HG03378 (cell line): ENCODE data around the gene OPN1SW.

Experiments used
- ATAC-seq: cut with Tn5 transposase; IDR thresholded peaks from one replicate; pipeline ENCODE4 v1.9.1; 2021; ENCODE audit warnings: mild to moderate bottlenecking, moderate library complexity; ENCODE audit not compliant: unreplicated experiment

OPN1SW gene, protein sequence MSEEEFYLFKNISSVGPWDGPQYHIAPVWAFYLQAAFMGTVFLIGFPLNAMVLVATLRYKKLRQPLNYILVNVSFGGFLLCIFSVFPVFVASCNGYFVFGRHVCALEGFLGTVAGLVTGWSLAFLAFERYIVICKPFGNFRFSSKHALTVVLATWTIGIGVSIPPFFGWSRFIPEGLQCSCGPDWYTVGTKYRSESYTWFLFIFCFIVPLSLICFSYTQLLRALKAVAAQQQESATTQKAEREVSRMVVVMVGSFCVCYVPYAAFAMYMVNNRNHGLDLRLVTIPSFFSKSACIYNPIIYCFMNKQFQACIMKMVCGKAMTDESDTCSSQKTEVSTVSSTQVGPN

DNA sequence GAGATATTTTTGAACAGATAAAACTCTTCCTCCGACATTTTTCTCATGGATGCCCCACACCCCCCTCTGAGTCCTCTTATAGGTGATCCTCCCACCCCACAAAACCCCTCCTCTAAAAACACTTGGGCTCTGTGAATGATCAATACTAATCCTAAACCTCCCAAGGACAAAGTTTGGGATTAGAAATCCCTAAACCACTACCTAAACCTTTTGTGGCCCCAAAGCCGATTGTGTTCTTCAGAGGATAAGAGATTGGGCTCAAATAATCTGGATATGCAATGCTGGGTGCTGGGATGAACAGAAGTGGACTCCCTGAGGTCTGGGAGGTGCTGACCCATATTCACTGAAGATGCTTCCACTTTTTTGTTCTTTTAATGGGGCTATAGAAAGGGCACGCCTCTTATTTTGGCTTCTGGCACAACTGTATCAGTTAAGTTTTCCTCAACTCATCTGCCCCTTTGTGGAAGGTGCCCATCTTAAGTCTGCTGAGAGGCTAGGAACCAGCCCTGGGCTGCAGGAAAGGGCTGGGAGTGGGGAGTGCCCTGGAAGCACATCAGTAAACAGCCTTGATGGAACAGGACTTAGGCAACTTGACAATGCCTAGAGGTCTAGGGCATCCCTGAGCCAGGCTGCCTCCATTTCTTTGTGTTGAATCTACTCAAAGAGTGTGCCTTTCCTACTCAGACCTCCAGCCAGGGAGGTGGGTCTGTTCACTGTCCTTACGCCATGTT, at the start of gene OPN1SW:
TSS of gene OPN1SW (minus strand) at position 51 of the 731 bp plus-strand sequence. CDS start at position 38, 13 bp downstream.
- ATAC-seq = no peak

GRCh38 chr7:128821724-128822123, 46.1 kb upstream of the OPN1SW start:
- no peak for ATAC-seq

DNA sequence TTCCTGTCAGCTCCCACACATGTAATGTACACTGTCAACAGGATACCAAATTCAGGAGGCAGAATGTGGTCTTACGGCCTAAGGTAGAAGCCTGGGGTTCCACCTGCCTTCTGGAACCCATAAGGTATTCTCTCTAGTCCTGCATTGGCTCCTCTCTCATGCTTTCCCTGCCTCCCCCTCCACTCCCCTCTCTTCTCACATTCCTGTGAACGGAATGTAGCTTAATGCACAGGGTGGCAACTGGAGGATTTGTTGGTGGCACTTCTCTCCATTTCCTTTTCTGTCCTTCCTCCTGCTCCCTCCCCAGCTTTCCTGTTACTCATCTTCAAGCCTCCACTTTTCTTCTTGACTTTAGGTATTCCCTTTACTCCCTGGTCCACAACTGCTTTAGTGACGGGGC, 43.1 kb upstream of the OPN1SW start:
- ATAC-seq = no peak

GRCh38 chr7:128815289-128815942, 39.8 kb upstream of the OPN1SW start:
- no peak for ATAC-seq

- no peak for ATAC-seq
Measured at GRCh38 chr7:128814499-128814898, 38.9 kb upstream of the OPN1SW start.

DNA sequence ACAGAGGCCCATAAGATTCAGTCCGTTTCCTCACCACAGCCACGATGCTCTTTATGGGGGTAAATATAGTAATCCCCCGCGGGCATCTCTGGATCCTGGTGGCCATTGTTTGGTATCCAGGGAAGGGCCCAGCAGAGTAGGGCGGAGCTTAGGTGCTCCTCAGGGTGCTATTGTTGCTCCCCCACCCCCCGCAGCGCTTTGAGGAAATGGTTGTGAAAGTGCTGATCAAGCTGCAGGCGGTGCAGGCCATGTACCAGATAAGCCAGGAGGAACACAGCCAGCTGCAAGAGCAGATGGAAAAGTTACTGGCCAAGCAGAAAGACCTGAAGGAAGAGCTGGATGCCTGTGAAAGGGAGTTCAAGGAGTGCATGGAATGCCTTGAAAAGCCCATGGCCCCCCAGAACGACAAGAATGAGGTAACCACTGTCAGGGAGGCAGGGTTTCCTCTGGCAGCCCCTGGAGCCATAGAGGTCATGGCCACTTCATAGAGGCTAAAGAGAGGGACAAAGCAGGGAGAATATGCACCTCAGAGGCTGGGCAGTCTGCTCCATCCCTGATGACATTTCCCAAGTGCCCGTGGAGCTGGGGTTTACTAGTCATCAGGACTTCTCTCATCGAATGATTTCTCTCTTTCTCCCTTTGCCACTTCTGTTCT, 37.0 kb upstream of the OPN1SW start:
- ATAC-seq = no peak

DNA sequence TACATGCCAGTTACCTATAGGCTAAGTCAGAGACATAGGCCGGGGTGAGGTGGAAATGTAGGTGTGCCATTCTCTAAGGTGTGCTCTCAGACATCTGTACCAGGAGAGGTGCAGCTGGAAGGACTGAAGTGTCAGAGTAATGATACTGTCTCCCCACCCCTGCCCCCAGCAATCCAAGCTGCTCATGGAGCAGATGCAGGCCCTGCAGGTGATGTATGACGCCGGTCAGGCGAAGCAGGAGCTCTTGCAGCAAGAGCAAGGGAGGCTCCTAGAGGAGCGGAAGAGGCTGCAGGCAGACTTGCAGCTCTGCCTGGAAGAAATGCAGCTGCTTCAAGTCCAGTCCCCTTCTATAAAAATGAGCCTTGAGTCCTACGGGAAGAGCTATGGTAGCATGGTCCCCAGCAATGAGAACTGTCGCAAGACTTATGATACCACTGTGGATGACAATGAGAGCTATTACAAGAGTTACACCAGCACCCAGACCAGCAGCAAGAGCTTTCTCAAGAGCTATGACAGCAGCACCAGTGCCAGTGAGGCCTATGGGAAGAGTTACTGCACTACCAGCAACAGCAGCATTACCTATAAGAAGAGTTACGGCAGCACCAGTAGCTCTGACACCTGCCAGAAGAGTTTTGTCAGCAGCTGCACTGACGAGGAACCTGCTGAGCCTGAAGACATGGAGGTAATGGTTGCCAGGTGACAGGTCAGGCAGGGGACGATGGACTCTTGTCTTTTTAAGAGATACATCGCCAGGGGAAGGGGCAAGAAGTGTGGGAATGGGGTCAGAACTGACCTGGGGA, 36.2 kb upstream of the OPN1SW start:
- no peak for ATAC-seq

DNA sequence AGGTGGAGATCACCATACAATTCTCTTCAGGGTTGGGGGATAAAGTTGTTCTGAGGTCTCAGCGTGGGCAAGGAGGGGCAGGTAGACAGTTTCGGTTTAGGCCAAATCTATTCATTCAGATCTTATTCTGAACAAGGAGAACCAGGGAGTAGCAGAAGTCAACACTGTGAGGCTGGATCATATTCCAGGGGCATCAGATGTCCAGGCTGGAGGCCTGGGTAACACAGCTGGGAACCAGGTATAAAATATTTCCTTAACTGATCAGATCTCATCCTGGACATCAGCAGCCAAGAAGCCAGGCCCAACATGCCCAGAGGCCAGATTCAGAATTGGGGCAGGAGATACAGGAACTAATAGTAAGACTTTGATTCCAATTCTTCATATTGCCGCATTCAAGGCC, 35.4 kb upstream of the OPN1SW start:
- ATAC-seq = no peak

GRCh38 chr7:128810473-128810872, 34.9 kb upstream of the OPN1SW start:
- ATAC-seq = no peak

GRCh38 chr7:128809363-128809762, 33.8 kb upstream of the OPN1SW start:
- ATAC-seq = no peak

DNA sequence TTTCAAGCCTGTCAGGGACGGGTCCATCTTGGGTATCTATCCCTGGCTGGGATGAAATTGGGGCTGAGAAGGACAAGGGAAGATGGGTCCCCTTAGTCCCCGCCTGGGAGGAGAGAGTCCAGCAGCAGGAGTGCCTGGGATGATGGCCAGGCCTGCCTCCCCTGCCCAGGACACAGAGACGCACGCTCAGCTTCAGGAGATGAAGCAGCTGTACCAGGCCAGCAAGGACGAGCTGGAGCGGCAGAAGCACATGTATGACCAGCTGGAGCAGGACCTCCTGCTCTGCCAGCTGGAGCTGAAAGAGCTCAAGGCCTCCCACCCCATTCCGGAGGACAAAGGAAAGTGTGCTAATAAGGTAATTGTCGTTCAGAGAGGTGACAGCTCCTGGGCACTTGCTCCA, 31.6 kb upstream of the OPN1SW start:
- ATAC-seq = no peak

DNA sequence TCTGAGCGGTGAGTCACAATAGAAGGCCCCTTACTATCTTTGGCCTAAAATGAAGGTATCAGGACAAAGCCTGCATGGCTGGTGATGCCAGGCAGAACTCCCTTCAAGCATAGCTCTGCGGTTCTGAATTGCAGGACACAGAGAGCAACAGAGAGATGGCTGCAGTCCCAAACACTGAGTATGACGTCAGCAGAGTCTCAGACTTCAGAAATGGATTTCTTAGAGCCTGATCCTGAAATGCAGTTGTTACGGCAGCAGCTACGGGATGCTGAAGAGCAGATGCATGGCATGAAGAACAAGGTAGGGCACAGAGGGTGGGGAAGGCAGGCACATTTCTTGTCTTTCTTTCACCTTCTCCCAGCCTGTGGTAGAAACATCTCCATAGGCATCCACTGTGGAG, 29.6 kb upstream of the OPN1SW start:
- ATAC-seq = no peak

DNA sequence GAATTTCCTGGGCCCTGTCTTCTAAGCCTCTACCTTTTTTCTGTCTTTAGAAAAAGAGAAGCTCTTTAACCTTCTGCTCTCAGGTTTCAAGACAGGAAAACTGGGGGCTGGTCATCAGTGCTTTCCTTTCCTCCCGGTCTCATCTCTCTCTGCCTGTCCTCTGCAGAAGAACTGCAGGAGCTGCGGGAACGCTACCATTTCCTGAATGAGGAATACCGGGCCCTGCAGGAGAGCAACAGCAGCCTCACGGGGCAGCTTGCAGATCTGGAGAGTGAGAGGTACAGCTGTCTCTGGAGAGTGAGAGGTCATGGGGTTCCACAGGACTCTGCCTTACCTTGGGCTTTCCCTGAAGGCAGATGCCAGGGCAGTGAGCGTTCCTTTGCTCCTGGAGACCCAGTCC, 28.9 kb upstream of the OPN1SW start:
- ATAC-seq = no peak

GRCh38 chr7:128801667-128802418, 26.2 kb upstream of the OPN1SW start:
- no peak for ATAC-seq

GRCh38 chr7:128801003-128801402, 25.4 kb upstream of the OPN1SW start:
- no peak for ATAC-seq

GRCh38 chr7:128800567-128800966, 25.0 kb upstream of the OPN1SW start:
- ATAC-seq = no peak

DNA sequence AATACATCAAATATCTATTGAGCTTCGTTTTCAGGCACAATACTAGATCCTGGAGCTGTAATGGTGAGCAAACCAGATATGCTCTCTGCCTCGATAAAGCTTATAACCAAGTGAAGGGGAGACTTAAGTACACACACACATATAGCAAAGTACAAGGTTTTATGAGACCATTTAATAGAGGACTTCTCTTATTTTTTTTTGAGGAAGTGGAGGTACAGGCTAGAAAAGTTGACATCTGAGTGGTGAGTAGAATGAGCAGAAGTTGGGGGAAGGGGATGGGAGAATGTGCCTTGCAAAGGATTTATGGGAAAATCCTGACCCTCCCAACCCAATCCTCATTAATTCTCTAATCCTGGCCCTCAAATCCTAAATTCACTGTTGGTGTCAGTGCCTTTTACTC, 23.9 kb upstream of the OPN1SW start:
- no peak for ATAC-seq

GRCh38 chr7:128796327-128796726, 20.7 kb upstream of the OPN1SW start:
- ATAC-seq = no peak

DNA sequence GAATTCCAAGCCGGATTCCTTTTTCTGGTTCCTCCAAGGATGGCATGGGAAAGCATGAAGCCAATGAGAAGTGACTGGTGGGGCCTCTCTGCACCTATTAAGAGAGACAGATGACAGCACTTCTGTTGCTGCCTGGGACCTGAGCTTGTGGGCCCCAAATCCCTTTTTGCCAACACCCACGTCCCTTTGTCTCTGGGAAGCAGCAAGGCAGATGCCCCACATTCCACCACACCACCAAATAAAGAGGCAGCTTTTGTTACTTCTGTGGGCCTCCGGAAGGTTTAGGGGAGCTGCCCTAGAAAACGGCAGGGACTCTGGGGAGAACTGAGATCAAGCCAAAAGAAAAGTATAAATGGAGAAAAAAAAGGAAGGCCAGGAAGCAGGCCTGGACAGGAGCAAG, 19.5 kb upstream of the OPN1SW start:
- ATAC-seq = no peak

DNA sequence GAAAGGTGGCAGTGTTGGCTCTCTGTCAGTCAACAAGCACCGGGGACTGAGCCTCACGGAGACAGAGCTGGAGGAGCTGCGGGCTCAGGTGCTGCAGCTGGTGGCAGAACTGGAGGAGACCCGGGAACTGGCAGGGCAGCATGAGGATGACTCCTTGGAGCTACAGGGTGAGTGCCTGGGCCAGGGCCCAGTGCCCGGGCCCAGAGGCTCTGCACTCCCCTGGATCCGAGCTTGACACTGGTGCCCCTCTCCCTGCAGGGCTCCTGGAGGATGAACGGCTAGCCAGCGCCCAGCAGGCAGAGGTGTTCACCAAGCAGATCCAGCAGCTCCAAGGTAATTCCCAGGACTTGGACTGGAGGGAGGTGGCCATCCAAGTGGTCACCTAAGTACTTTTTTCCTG, 18.8 kb upstream of the OPN1SW start:
- ATAC-seq = no peak
